HG02884 (cell line): ENCODE measurements around the gene SOBP.

Source experiments
- ATAC-seq: cut with Tn5 transposase; IDR thresholded peaks from one replicate; pipeline ENCODE4 v1.9.1; 2021; ENCODE audit warnings: mild to moderate bottlenecking, moderate library complexity; ENCODE audit not compliant: unreplicated experiment

The SOBP gene

DNA sequence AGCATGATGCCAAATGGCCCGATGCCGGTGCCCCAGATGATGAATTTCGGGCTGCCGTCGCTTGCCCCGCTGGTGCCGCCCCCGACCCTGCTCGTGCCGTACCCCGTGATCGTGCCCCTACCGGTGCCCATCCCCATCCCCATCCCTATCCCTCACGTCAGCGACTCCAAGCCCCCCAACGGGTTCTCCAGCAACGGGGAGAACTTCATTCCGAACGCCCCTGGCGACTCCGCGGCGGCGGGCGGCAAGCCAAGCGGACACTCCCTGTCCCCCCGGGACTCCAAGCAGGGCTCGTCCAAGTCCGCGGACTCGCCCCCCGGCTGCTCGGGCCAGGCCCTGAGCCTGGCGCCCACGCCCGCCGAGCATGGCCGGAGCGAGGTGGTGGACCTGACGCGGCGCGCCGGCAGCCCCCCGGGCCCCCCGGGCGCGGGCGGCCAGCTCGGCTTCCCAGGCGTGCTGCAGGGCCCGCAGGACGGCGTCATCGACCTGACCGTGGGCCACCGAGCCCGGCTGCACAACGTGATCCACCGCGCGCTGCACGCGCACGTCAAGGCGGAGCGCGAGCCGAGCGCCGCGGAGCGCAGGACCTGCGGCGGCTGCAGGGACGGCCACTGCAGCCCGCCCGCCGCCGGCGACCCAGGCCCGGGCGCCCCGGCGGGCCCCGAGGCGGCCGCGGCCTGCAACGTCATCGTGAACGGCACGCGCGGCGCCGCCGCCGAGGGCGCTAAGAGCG is 144.6 kb downstream of the SOBP start:
- ATAC-seq = no peak

GRCh38 chr6:107635057-107635515 is 145.2 kb downstream of the SOBP start:
- no peak for ATAC-seq

GRCh38 chr6:107636486-107636885 is 146.6 kb downstream of the SOBP start:
- no peak for ATAC-seq

GRCh38 chr6:107637316-107638315 is 147.7 kb downstream of the SOBP start:
- ATAC-seq = no peak

DNA sequence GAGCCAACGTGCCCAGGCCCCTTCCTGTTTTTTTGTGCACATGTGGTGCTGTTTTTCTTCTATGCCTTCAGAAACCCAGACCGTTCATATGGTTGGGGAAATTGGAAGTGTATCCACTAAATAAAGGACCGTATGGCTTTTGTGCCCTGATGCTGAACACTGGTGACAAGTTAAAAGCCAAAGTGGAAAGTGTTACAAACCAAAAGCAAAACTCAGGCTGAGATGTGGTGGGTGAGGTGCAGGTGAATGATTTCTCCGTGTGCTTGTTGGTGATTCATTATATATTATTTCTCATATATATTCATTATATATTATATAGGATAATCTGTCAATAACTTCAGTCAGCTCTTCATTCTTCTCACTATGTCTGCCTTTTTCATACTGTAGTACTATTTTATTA is 148.6 kb downstream of the SOBP start:
- no peak for ATAC-seq

- ATAC-seq = no peak
Observed at GRCh38 chr6:107639511-107639910, 149.6 kb downstream of the SOBP start.

DNA sequence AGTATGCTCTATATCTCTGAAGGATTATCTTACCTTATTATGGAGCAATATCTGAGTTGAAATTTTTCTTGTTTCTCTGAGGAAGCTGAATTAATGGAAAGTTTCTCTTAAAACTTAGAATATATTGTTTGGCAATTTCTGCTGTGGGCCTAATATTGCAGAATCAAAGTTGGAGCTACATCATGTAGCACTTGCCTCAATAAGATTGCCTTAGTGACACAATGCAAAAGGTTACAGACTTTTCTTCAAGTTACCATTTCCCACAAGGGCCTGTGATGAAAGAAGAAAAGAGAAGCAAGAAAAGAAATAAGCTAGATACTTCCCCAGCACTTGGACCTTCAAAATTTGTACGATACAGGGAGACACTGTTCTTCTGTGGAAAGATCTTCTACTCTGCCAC is 151.2 kb downstream of the SOBP start:
- no peak for ATAC-seq

- ATAC-seq = no peak
Observed at GRCh38 chr6:107641500-107641941, 151.6 kb downstream of the SOBP start.

- ATAC-seq = no peak
Observed at GRCh38 chr6:107642095-107642860, 152.4 kb downstream of the SOBP start.

- no peak for ATAC-seq
Observed at GRCh38 chr6:107642861-107643328, 153.0 kb downstream of the SOBP start.

DNA sequence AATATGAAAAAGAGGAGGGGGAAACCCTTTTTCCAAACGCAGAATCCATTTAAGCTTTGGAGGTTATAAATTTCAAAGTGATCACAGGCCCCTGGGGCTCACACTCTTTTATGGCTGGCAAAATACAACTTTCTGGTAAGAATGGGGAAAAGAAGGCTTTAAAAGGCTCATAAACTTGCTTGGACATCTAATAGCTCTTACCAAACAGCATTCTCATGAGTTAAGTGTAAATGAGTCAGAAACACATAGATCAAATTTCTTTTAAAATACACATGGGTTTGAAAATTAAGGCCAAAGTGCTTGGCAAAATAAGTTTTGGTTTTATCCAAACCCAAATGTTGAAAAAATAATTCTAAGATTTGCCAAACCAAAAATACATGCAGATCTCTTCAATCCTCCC is 154.6 kb downstream of the SOBP start:
- no peak for ATAC-seq

GRCh38 chr6:107645740-107646139 is 155.8 kb downstream of the SOBP start:
- no peak for ATAC-seq

- no peak for ATAC-seq
Observed at GRCh38 chr6:107646176-107646575, 156.3 kb downstream of the SOBP start.

GRCh38 chr6:107646776-107647438 is 157.0 kb downstream of the SOBP start:
- ATAC-seq = no peak

GRCh38 chr6:107647439-107647948 is 157.6 kb downstream of the SOBP start:
- ATAC-seq = no peak

DNA sequence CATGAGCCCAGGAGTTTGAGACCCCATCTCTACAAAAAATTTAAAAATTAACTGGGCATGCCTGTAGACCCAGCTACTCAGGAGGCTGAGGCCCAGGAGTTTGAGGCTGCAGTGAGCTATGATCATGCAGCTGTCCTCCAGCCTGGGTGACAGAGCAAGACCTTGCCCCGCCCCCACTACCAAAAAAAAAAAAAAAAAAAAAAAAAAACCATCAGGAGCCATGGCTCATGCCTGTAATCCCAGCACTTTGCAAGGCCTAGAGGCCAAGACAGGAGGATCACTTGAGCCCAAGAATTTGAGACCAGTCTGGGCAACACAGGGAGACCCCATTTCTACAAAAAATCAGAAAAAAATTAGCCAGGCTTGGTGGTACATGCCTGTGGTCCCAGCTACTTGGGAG is 159.1 kb downstream of the SOBP start:
- no peak for ATAC-seq

DNA sequence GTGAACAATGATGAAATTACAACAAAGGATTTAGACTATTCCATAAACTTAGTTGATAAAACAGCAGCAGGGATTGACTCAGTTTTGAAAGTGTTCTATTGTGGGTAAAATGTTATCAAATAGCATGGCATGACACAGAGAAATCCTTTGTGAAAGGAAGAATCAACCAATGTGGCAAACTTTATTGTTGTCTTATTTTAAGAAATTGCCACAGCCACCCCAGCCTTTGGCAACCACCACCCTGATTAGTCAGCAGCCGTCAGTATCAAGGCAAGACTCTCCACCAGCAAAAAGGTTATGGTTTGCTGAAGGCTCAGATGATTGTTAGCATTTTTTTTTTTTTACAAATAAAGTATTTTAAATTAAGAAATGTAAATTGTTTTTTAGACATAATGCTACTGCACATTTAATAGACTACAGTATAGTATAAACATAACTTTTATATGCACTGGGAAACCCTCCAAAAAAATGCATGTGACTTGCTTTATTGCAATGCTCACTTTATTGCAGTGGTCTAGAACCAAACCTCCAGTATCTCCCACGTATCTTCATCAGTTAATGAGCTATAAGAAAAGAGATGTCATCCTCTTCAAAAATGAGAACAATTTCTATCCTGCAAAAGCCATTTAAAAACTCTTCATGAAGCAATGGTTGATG is 162.7 kb downstream of the SOBP start:
- no peak for ATAC-seq

- no peak for ATAC-seq
Observed at GRCh38 chr6:107653183-107653580, 163.3 kb downstream of the SOBP start.

- ATAC-seq = no peak
Observed at GRCh38 chr6:107653861-107654394, 164.0 kb downstream of the SOBP start.
